K562 (cell line): Measurements from ENCODE around the gene G6PC3. TPM values are rescaled to one million over a fixed set of nuclear protein-coding genes. Genes with fewer than 3 reads are reported as not detected.

ENCODE experiments used
- ATF3 ChIP-seq, 2 experiments: fragments of 450-650 bp in 1 of 2; sonication (generic) in 1 of 2; formaldehyde crosslinking in 1 of 2; IDR thresholded peaks in 1 of 2; conservative IDR thresholded peaks in 1 of 2; 2 replicates each; pipeline versions ENCODE4 v1.6.1 to v1.8.1; 2016 to 2023; ENCODE audit warnings: mild to moderate bottlenecking in 2 of 2, moderate library complexity in 2 of 2, inconsistent platforms in 1 of 2, missing genetic modification reagents in 1 of 2
- BACH1 ChIP-seq: fragments of 200-800 bp; sonication (Bioruptor generic); IDR thresholded peaks from 2 replicates; pipeline ENCODE4 v1.6.1; 2016; ENCODE audit warnings: missing genetic modification characterization, missing compliant biosample characterization
- BCL6 ChIP-seq: fragments of 250-450 bp; sonication (Bioruptor Pico); IDR thresholded peaks from 2 replicates; pipeline ENCODE4 v1.4.0; 2020
- ELF2 ChIP-seq: fragments of 250-450 bp; sonication (Bioruptor Pico); IDR thresholded peaks from 2 replicates; pipeline ENCODE4 v1.5.0; 2021; ENCODE audit warnings: mild to moderate bottlenecking
- GATAD2B ChIP-seq: fragments of 450-650 bp; IDR thresholded peaks from 2 replicates; pipeline ENCODE4 v1.6.1; 2017; ENCODE audit warnings: mild to moderate bottlenecking, borderline replicate concordance
- HDAC8 ChIP-seq: fragments of 450-650 bp; IDR thresholded peaks from 2 replicates; pipeline ENCODE4 v1.6.1; 2016; ENCODE audit warnings: mild to moderate bottlenecking, missing genetic modification characterization, moderate library complexity, missing compliant biosample characterization
- MXD1 ChIP-seq: fragments of 250-450 bp; sonication (Bioruptor Pico); IDR thresholded peaks from 2 replicates; pipeline ENCODE4 v1.8.0; 2021; ENCODE audit warnings: borderline replicate concordance, mild to moderate bottlenecking, moderate library complexity; ENCODE audit not compliant: poor library complexity, severe bottlenecking
- PPARD ChIP-seq: fragments of 250-450 bp; sonication (Bioruptor Pico); IDR thresholded peaks from 2 replicates; pipeline ENCODE4 v1.8.0; 2022; ENCODE audit warnings: inconsistent platforms, mild to moderate bottlenecking, moderate library complexity
- PRDM10 ChIP-seq: fragments of 450-650 bp; IDR thresholded peaks from 2 replicates; pipeline ENCODE4 v1.6.1; 2018; ENCODE audit not compliant: partially characterized antibody
- RBM17 ChIP-seq: fragments of 200-400 bp; formaldehyde crosslinking; IDR thresholded peaks from 2 replicates; pipeline ENCODE4 v1.6.1; 2017; ENCODE audit warnings: low read depth, mild to moderate bottlenecking, low read length, borderline replicate concordance
- RNF2 ChIP-seq: sonication (generic); IDR thresholded peaks from 2 replicates; pipeline ENCODE4 v1.6.1; 2016
- SAFB ChIP-seq: fragments of 200-400 bp; formaldehyde crosslinking; IDR thresholded peaks from 2 replicates; pipeline ENCODE4 v1.6.1; 2017; ENCODE audit warnings: low read depth, low read length, borderline replicate concordance
- TRIM28 ChIP-seq: fragments of 450-650 bp; IDR thresholded peaks from 2 replicates; pipeline ENCODE4 v1.6.1; 2017
- ZBTB26 ChIP-seq: fragments of 450-650 bp; formaldehyde crosslinking; IDR thresholded peaks from 2 replicates; pipeline ENCODE4 v1.4.0; 2022; ENCODE audit warnings: missing genetic modification characterization
- ZBTB5 ChIP-seq: fragments of 450-650 bp; IDR thresholded peaks from 2 replicates; pipeline ENCODE4 v1.6.1; 2017; ENCODE audit warnings: antibody characterized with exemption
- ZNF124 ChIP-seq: sonication (generic); formaldehyde crosslinking; IDR thresholded peaks from 2 replicates; pipeline ENCODE4 v1.8.1; 2022; ENCODE audit warnings: missing genetic modification reagents
- ZNF584 ChIP-seq: fragments of 200-800 bp; sonication (Bioruptor generic); IDR thresholded peaks from 2 replicates; pipeline ENCODE4 v1.6.1; 2016; ENCODE audit warnings: low read depth, mild to moderate bottlenecking, missing genetic modification characterization, missing compliant biosample characterization
- polyA plus RNA-seq, 8 experiments: library from polyadenylated mRNA; depleted of rRNA in 4 of 8; stranded (reverse) in 5 of 8; unstranded in 3 of 8; fragments of >200 nt; fragmentation: Nextera tagmentation in 2 of 8; fragmentation: Illumina TruSeq in 1 of 8; extraction: Ambion mirVana in 2 of 8; extraction: Trizol in 1 of 8; gene quantifications; 2 replicates each; pipeline versions ENCODE4 v1.2.1 to v1.2.3, GENCODE V29; 2011 to 2014; ENCODE audit warnings: inconsistent platforms in 1 of 8, missing spikeins in 1 of 8
- total RNA-seq, 7 experiments: library from RNA; depleted of rRNA in 6 of 7; stranded (reverse); fragments of >200 nt in 6 of 7; fragmentation: Illumina TruSeq in 2 of 7; extraction: Trizol in 2 of 7; gene quantifications; 2 replicates each; pipeline versions ENCODE4 v1.2.1 to v1.2.3, GENCODE V29; 2011 to 2021; ENCODE audit warnings: low replicate concordance in 1 of 7

The G6PC3 gene
- total and polyA plus RNA-seq, 9 of the 15 experiments (the other 6 are each of a cell fraction or from before 2014, with no cell fraction given), result 10.4 to 57.8 (median 31.1) TPM

- no peak for TF ChIP-seq PPARD
- peak; percentile 48 for TF ChIP-seq PRDM10
- TF ChIP-seq ZNF584 (CRISPR knock-in tag), result no peak; the same call in 1 of the 2 replicates
- no peak for TF ChIP-seq HDAC8 (tag)
- no peak; the same call in 1 of the 2 replicates for TF ChIP-seq GATAD2B
- TF ChIP-seq BACH1 (tag), result no peak
- TF ChIP-seq ZNF124 (CRISPR knock-in tag), result no peak
- TF ChIP-seq RNF2, result peak; percentile 88; the same call in 1 of the 2 replicates
- TF ChIP-seq SAFB, result no peak
- TF ChIP-seq ZBTB26, result no peak
- no peak for TF ChIP-seq BCL6 (CRISPR knock-in tag)
- no peak for TF ChIP-seq ATF3 (IDR thresholded peaks at IDR 0.05)
- TF ChIP-seq ATF3 (CRISPR knock-in tag; conservative IDR thresholded peaks at IDR 0.05), result peak; percentile 37; the same call in 1 of the 2 replicates
- no peak for TF ChIP-seq RBM17
- peak; percentile 41; the same call in 1 of the 2 replicates for TF ChIP-seq TRIM28
- TF ChIP-seq ZBTB5, result no peak
- TF ChIP-seq ELF2 (CRISPR knock-in tag), result peak; percentile 86
- peak; percentile 100 for TF ChIP-seq MXD1 (CRISPR knock-in tag)
Observed at GRCh38 chr17:44070455-44071197, at the start of gene G6PC3 (continued).
